HL-60 (cell line): ENCODE results near the gene TUT4.

Experiments used
- DNase-seq, 2 experiments: peaks; one replicate each; pipeline ENCODE4 v3.0.0-alpha.2; 2010 to 2020; ENCODE audit warnings: low read depth in 1 of 2, low spot score in 1 of 2
- H3K27ac ChIP-seq: fragments of 250-450 bp; sonication (Bioruptor Pico); replicated peaks from 2 replicates; pipeline ENCODE4 v1.5.1; 2020; ENCODE audit warnings: mild to moderate bottlenecking, moderate library complexity
- H3K27me3 ChIP-seq: fragments of 250-450 bp; sonication (Bioruptor Pico); 2 replicates; pipeline ENCODE4 v1.5.1; 2021; ENCODE audit warnings: mild to moderate bottlenecking, moderate library complexity; ENCODE audit not compliant: insufficient read depth, poor library complexity, severe bottlenecking
- H3K4me3 ChIP-seq: replicated peaks from 2 replicates; pipeline ENCODE4 v1.5.1; 2011; ENCODE audit warnings: mild to moderate bottlenecking, control low read depth, low read length; ENCODE audit not compliant: insufficient read depth
- CTCF ChIP-seq: IDR thresholded peaks from one replicate; pipeline ENCODE4 v1.5.1; 2011; ENCODE audit warnings: low read length, control low read depth, inconsistent platforms; ENCODE audit not compliant: insufficient read depth
- POLR2AphosphoS5 ChIP-seq: IDR thresholded peaks from 2 replicates; pipeline ENCODE4 v1.6.1; 2012; ENCODE audit warnings: low read depth
- REST ChIP-seq: IDR thresholded peaks from 2 replicates; pipeline ENCODE4 v1.6.1; 2012; ENCODE audit warnings: low read depth; ENCODE audit not compliant: insufficient replicate concordance

The TUT4 gene

GRCh38 chr1:52386458-52386857, 166.4 kb downstream of the TUT4 start:
- DNase-seq, result no peak
- Histone ChIP-seq H3K27ac (no peak overlapping the region), H3K27me3 (no peaks in the 10 kb centered on the region), H3K4me3 (no peak overlapping the region)
- TF ChIP-seq REST, result no peak
- TF ChIP-seq POLR2AphosphoS5, result no peak

GRCh38 chr1:52385376-52385775, 167.5 kb downstream of the TUT4 start:
- H3K27ac ChIP-seq, result no peak overlapping the region
- TF ChIP-seq CTCF (no peak), POLR2AphosphoS5 (no peak), REST (no peak)
- no peaks in the 10 kb centered on the region for H3K27me3 ChIP-seq
- no peak overlapping the region for H3K4me3 ChIP-seq
- no peak for DNase-seq
